Sigmoid colon (tissue), 7 donors: ENCODE measurements around the gene SREBF1. TPM values are rescaled to one million over a fixed set of nuclear protein-coding genes. Genes with fewer than 3 reads are reported as not detected.

Source experiments
- DNase-seq: peaks from one replicate; pipeline ENCODE4 v3.0.0-alpha.2; 2019
- H3K27ac ChIP-seq, 4 donors: fragments of 200-600 bp; sonication (generic); one replicate each; pipeline ENCODE4 v1.5.1; 2016 to 2019; ENCODE audit warnings: mild to moderate bottlenecking in 1 of 4
- H3K27me3 ChIP-seq, 3 donors: fragments of 200-600 bp; sonication (generic); one replicate each; pipeline ENCODE4 v1.5.1; 2019; ENCODE audit warnings: mild to moderate bottlenecking in 1 of 3
- H3K36me3 ChIP-seq, 4 donors: fragments of 200-600 bp; sonication (generic); one replicate each; pipeline ENCODE4 v1.5.1; 2016 to 2019
- H3K4me1 ChIP-seq, 4 donors: fragments of 200-600 bp; sonication (generic); one replicate each; pipeline ENCODE4 v1.5.1; 2017 to 2019
- H3K4me3 ChIP-seq, 4 donors: fragments of 200-600 bp; sonication (generic); one replicate each; pipeline ENCODE4 v1.5.1; 2017 to 2019; ENCODE audit warnings: mild to moderate bottlenecking in 2 of 4, moderate library complexity in 1 of 4
- H3K9me3 ChIP-seq, 4 donors: fragments of 200-600 bp in 3 of 4; sonication (generic) in 3 of 4; one replicate each; pipeline versions ENCODE4 v1.5.1 to v1.6.1; 2013 to 2019
- CTCF ChIP-seq, 4 experiments: fragments of 450-650 bp in 3 of 4; fragments of 200-600 bp in 1 of 4; IDR thresholded peaks; one replicate each; pipeline ENCODE4 v1.5.1; 2016 to 2019; ENCODE audit warnings: antibody characterized with exemption in 4 of 4, mild to moderate bottlenecking in 3 of 4, moderate library complexity in 2 of 4
- EP300 ChIP-seq, 4 donors: sonication (generic); formaldehyde crosslinking; IDR thresholded peaks; one replicate each; pipeline ENCODE4 v1.6.1; 2017; ENCODE audit warnings: antibody characterized with exemption in 4 of 4
- POLR2A ChIP-seq, 2 donors: fragments of 450-650 bp; IDR thresholded peaks; one replicate each; pipeline ENCODE4 v1.6.1; 2016; ENCODE audit warnings: antibody characterized with exemption in 2 of 2, mild to moderate bottlenecking in 2 of 2, moderate library complexity in 2 of 2
- POLR2AphosphoS5 ChIP-seq, 4 donors: sonication (generic); formaldehyde crosslinking; IDR thresholded peaks; one replicate each; pipeline ENCODE4 v1.6.1; 2017; ENCODE audit warnings: antibody characterized with exemption in 4 of 4
- WGBS, 2 donors: extraction: QIAGEN DNeasy Blood & Tissue Kit; methylation state at CpG; one replicate each; pipeline ENCODE4 v1.1.7; 2013; 5-methylcytosine and 5-hydroxymethylcytosine counted together
- intact Hi-C: fragments of 100-400 bp; cut with DNase I; formaldehyde crosslinking; loops from one replicate; pipeline ENCODE4 v1.15.1; 2023
- polyA plus RNA-seq, 3 donors: library from polyadenylated mRNA; stranded (reverse); fragments of 200-250 nt; gene quantifications; one replicate each; pipeline ENCODE4 v1.2.3, GENCODE V29; 2013
- total RNA-seq, 4 donors: library from RNA; depleted of rRNA; stranded (reverse); fragments of >200 nt; gene quantifications; one replicate each; pipeline ENCODE4 v1.1.0, GENCODE V29; 2016
- donor health status: healthy with polysubstance abuse.
- donor health status: Bipolar disorder and iron deficiency.
- donor health status: healthy.

SREBF1 gene
- total and polyA plus RNA-seq, 7 donors, result 10.2 to 172 (median 38.6) TPM

- no peak for TF ChIP-seq CTCF (IDR thresholded peaks at IDR 0.05)
- peak in 3 of 4 donors; percentile 17 to 66 (median 46) for TF ChIP-seq POLR2AphosphoS5 (IDR thresholded peaks at IDR 0.05)
- Histone ChIP-seq H3K4me1 (peaks cover 0 to 69% (median 58%) of the 10 kb centered on the region in 4 donors), H3K4me3 (no peak overlapping the region), H3K27me3 (no peaks in the 10 kb centered on the region), H3K27ac (peak overlapping the region; percentile 40 to 82 (median 78)), H3K9me3 (no peaks in the 10 kb centered on the region), H3K36me3 (no peaks in the 10 kb centered on the region)
- no peak for DNase-seq
- 83 to 84% methylated on average over 12 of the region's 12 CpGs for WGBS, 2 donors
- intact Hi-C loops, result no loop called here
Observed at GRCh38 chr17:17831208-17832031, 5.4 kb downstream of the SREBF1 start.

- Histone ChIP-seq H3K36me3 (no peaks in the 10 kb centered on the region), H3K27me3 (no peaks in the 10 kb centered on the region), H3K4me1 (peaks cover 0 to 73% (median 62%) of the 10 kb centered on the region in 4 donors), H3K27ac (peak overlapping the region; percentile 40 to 82 (median 78)), H3K4me3 (no peak overlapping the region), H3K9me3 (no peaks in the 10 kb centered on the region)
- DNase-seq, result no peak
- TF ChIP-seq EP300 (IDR thresholded peaks at IDR 0.05) (no peak), POLR2A (IDR thresholded peaks at IDR 0.05) (no peak), POLR2AphosphoS5 (IDR thresholded peaks at IDR 0.05) (no peak)
- intact Hi-C loops, result no loop called here
- WGBS, 2 donors, result 23 to 68% methylated on average over 6 of the region's 6 CpGs
Observed at GRCh38 chr17:17830740-17831207, 6.0 kb downstream of the SREBF1 start.

- Histone ChIP-seq H3K4me1 (peaks cover 0 to 73% (median 62%) of the 10 kb centered on the region in 4 donors), H3K27me3 (no peaks in the 10 kb centered on the region), H3K27ac (peak overlapping the region in 2 of 4 donors; percentile 80 to 82), H3K9me3 (no peaks in the 10 kb centered on the region), H3K36me3 (no peaks in the 10 kb centered on the region), H3K4me3 (no peak overlapping the region)
- WGBS, 2 donors, result 80 to 89% methylated on average over 2 of the region's 2 CpGs
- TF ChIP-seq POLR2AphosphoS5 (IDR thresholded peaks at IDR 0.05) (no peak), CTCF (IDR thresholded peaks at IDR 0.05) (no peak), EP300 (IDR thresholded peaks at IDR 0.05) (no peak), POLR2A (IDR thresholded peaks at IDR 0.05) (no peak)
- no peak for DNase-seq
- intact Hi-C loops, result no loop called here
Observed at GRCh38 chr17:17830269-17830567, 6.6 kb downstream of the SREBF1 start.

GRCh38 chr17:17827826-17828621, 8.8 kb downstream of the SREBF1 start:
- intact Hi-C loops, result no loop called here
- Histone ChIP-seq H3K4me1 (peaks cover 0 to 77% (median 64%) of the 10 kb centered on the region in 4 donors), H3K27ac (peak overlapping the region in 1 of 4 donors; percentile 34), H3K36me3 (no peaks in the 10 kb centered on the region), H3K27me3 (no peaks in the 10 kb centered on the region), H3K4me3 (no peak overlapping the region), H3K9me3 (no peaks in the 10 kb centered on the region)
- no peak for TF ChIP-seq POLR2A (IDR thresholded peaks at IDR 0.05)
- TF ChIP-seq POLR2AphosphoS5 (IDR thresholded peaks at IDR 0.05), result no peak
- no peak for TF ChIP-seq CTCF (IDR thresholded peaks at IDR 0.05)
- TF ChIP-seq EP300 (IDR thresholded peaks at IDR 0.05), result no peak
- no peak for DNase-seq
- 42 to 76% methylated on average over 13 of the region's 13 CpGs for WGBS, 2 donors
